GM12801 (cell line): Measurements from ENCODE around the gene DIMT1.

ENCODE experiments used
- CTCF ChIP-seq: IDR thresholded peaks from one replicate; pipeline ENCODE4 v1.5.1; 2011; ENCODE audit warnings: control low read depth; ENCODE audit not compliant: insufficient read length; ENCODE audit errors: extremely low read depth

The DIMT1 gene

GRCh38 chr5:62385131-62385530 lies 18.6 kb downstream of the DIMT1 start:
- no peak for TF ChIP-seq CTCF

GRCh38 chr5:62376064-62376463 lies 27.6 kb downstream of the DIMT1 start:
- TF ChIP-seq CTCF = no peak

GRCh38 chr5:62375627-62376026 lies 28.1 kb downstream of the DIMT1 start:
- TF ChIP-seq CTCF = no peak

- TF ChIP-seq CTCF = no peak
Observed at GRCh38 chr5:62374090-62374489, 29.6 kb downstream of the DIMT1 start.

GRCh38 chr5:62373382-62373781 lies 30.3 kb downstream of the DIMT1 start:
- TF ChIP-seq CTCF = no peak

DNA sequence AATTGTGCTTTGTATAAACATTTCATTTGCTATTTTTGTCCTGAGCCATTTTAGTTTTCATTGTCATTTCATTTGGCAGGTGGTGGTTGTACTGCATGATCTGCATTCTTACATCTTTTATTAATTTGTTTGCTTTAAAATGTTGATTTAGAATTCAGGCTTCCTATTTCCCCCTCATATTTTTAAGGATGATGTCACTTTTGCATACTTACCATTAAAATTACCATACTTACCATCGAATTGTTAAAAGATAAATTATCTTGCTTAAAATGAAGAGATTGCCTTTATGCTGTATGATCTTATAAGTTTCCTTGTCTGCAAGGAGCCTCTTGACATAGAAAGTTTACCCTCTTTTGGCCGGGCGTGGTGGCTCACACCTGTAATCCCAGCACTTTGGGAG lies 31.1 kb downstream of the DIMT1 start:
- no peak for TF ChIP-seq CTCF

DNA sequence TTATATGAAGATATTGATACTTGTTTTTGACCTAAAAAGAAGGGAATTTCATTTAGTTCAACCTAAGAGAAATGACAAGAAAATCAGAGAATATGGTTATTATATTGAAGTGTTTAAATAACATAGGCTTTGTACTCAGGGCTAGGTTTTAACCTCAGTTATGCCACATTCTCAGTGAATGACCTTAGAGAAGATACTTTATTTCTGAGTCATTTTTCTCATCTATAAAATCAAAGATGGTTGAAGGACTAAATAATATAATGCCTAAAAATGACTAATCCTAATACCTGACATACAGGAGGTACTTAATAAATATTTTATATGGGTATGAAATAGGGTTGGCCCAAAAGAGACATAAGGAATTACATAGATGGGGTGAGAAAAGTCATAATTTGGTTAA lies 32.3 kb downstream of the DIMT1 start:
- no peak for TF ChIP-seq CTCF

DNA sequence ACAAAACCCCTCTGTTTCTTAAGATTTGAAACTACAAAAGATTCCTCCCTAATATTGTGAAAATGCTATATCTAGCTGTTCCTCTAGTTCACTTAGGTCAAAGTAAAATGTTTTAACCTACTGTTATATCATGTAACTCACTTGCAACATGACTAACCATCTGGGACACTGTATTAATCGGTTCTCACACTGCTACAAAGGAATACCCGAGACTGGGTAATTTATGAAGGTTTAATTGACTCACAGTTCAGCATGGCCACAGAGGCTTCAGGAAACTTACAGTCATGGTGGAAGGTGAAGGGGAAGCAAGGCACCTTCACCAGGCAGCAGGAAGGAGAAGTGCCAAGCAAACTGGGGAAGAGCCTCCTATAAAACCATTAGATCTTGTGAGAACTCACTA lies 34.7 kb downstream of the DIMT1 start:
- no peak for TF ChIP-seq CTCF
